HUES48 (cell line): ENCODE measurements around the gene GTPBP1.
A peak's percentile ranks its signal among the peaks of the same experiment; 100 is the strongest.

Source experiments
- H3K27ac ChIP-seq: one replicate; pipeline ENCODE4 v1.7.0; 2013; ENCODE audit warnings: low read depth, low read length, inconsistent platforms
- H3K27me3 ChIP-seq: 2 replicates; pipeline ENCODE4 v1.6.1; 2013; ENCODE audit warnings: mild to moderate bottlenecking, low read length; ENCODE audit not compliant: control insufficient read depth, insufficient read depth
- H3K36me3 ChIP-seq: 2 replicates; pipeline ENCODE4 v1.6.1; 2013; ENCODE audit warnings: low read length; ENCODE audit not compliant: control insufficient read depth, insufficient read depth
- H3K4me1 ChIP-seq: 2 replicates; pipeline ENCODE4 v1.6.1; 2013; ENCODE audit warnings: mild to moderate bottlenecking, low read length; ENCODE audit not compliant: control insufficient read depth, insufficient read depth
- H3K4me3 ChIP-seq: 2 replicates; pipeline ENCODE4 v1.5.1; 2013; ENCODE audit warnings: mild to moderate bottlenecking, low read depth, low read length
- H3K9ac ChIP-seq: 2 replicates; pipeline ENCODE4 v1.6.1; 2013; ENCODE audit warnings: mild to moderate bottlenecking, low read depth, low read length, moderate library complexity
- H3K9me3 ChIP-seq: 2 replicates; pipeline ENCODE4 v1.6.1; 2013; ENCODE audit warnings: low read length; ENCODE audit not compliant: control insufficient read depth, insufficient read depth

Gene GTPBP1

GRCh38 chr22:38766076-38766777, 60.5 kb downstream of the GTPBP1 start:
- Histone ChIP-seq H3K4me3 (no peak overlapping the region), H3K4me1 (no peaks in the 10 kb centered on the region), H3K27me3 (no peaks in the 10 kb centered on the region), H3K9me3 (no peaks in the 10 kb centered on the region), H3K9ac (no peak overlapping the region), H3K27ac (peak overlapping the region; percentile 64), H3K36me3 (no peaks in the 10 kb centered on the region)

- H3K9me3 ChIP-seq: no peaks in the 10 kb centered on the region
- no peak overlapping the region for H3K4me3 ChIP-seq
- no peaks in the 10 kb centered on the region for H3K27me3 ChIP-seq
- no peak overlapping the region for H3K9ac ChIP-seq
- H3K36me3 ChIP-seq: no peaks in the 10 kb centered on the region
- H3K4me1 ChIP-seq: no peaks in the 10 kb centered on the region
- no peak overlapping the region for H3K27ac ChIP-seq
These were observed 61.6 kb downstream of the GTPBP1 start for GRCh38 chr22:38767313-38767712.

- no peaks in the 10 kb centered on the region for H3K27me3 ChIP-seq
- no peaks in the 10 kb centered on the region for H3K36me3 ChIP-seq
- no peak overlapping the region for H3K4me3 ChIP-seq
- H3K4me1 ChIP-seq: no peaks in the 10 kb centered on the region
- H3K9me3 ChIP-seq: no peaks in the 10 kb centered on the region
- no peak overlapping the region for H3K9ac ChIP-seq
- H3K27ac ChIP-seq: no peak overlapping the region
These were observed 62.3 kb downstream of the GTPBP1 start for GRCh38 chr22:38768036-38768435.

DNA sequence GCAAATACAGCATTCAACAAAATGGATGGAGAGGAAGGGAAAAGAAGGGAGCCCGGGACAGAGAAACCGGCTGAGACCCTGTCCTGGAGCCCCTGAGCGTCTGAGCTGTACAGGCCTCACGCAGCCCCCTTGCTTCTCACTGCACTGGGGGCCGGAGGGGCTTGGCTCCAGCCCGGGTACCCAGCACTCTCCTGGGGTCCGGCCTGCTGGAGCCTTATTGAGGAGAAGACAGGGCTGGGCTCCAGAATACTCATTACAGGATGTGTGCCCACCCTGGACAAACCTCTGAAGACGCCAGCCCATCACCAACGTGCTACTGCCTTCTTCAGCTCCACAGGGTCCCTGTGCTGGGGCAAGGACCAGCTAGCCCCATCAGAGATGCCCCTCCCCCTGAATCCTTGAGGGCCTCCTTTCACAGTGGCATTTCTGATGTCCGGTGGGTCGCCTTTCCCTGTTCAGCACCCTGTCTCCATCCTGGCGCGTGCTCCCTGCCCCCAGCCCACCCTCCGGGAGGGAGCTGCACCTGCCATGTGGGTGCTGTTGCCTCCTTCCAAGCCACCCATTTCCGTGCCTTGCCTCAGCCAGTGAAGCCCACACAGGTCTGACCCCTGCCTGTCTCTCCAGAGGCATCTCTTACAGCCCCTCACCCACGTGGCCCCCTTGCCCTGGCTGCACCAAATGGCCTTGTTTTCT, 64.7 kb downstream of the GTPBP1 start:
- Histone ChIP-seq H3K4me3 (no peak overlapping the region), H3K9ac (no peak overlapping the region), H3K9me3 (no peaks in the 10 kb centered on the region), H3K4me1 (no peaks in the 10 kb centered on the region), H3K36me3 (no peaks in the 10 kb centered on the region), H3K27ac (no peak overlapping the region), H3K27me3 (no peaks in the 10 kb centered on the region)

- no peak overlapping the region for H3K9ac ChIP-seq
These were observed 66.8 kb downstream of the GTPBP1 start for GRCh38 chr22:38772623-38772873.

DNA sequence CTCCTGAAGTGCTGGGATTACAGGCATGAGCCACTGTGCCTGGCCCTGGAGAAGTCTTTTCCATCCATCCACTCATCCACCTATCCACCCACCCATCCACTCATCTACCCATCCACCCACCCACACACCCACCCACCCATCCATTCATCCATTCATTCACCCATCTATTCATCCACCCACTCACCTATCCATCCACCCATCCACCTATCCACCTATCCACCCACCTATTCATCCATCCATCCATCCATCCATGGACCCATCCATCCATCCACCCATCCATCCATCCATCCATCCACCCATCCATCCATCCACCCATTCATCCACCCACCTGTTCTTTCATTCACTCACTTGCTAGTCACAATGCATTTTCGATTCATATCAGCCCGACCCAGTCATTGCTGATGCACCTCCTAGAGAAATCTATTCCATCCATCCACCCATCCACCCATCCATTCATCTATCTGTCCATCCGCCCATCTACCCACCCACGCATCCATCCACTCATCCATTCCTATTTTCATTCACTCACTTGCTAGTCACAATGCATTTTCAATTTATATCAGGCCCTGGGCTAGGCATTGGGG, 67.7 kb downstream of the GTPBP1 start:
- Histone ChIP-seq H3K9ac (no peak overlapping the region), H3K27ac (no peak overlapping the region), H3K9me3 (no peaks in the 10 kb centered on the region), H3K36me3 (no peaks in the 10 kb centered on the region), H3K27me3 (no peaks in the 10 kb centered on the region), H3K4me3 (no peak overlapping the region), H3K4me1 (no peaks in the 10 kb centered on the region)

More at GRCh38 chr22:38772623-38772873, 66.8 kb downstream of the GTPBP1 start:
- H3K27me3 ChIP-seq: no peaks in the 10 kb centered on the region
- H3K27ac ChIP-seq: no peak overlapping the region
- no peaks in the 10 kb centered on the region for H3K4me1 ChIP-seq
- no peaks in the 10 kb centered on the region for H3K36me3 ChIP-seq
- no peaks in the 10 kb centered on the region for H3K9me3 ChIP-seq
- no peak overlapping the region for H3K4me3 ChIP-seq

DNA sequence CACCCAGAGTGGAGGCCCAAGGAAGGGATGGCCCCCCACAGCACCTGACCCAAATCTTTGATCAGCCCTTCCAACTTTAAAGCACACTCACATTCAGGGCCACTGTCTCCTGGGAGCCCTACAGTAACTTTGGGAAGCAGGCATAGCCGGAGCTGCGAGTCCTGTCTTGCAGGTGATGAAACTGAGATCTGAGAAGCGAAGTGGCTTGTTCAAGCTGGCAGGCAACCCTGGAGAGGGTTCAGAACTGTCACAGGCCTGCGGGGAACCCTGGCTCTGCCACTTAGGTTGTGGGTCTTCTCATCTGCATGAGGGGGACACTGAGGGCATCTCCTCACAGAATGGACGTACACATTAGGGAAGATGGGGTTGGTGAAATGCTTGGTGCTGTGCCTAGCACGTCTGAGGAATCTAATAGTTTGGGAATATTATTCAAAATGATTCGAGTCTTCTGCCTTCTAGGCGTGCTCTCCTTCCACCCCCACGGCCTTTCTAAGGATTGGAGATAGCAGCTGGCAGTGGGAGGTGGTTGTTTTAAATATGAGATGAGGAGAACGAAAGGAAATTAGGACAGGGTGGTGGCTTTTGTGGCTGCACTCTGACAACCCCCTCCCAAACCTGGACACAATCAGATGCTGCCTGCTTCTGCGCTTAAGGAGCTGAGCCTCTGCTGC, 68.9 kb downstream of the GTPBP1 start:
- Histone ChIP-seq H3K9ac (no peak overlapping the region), H3K4me3 (no peak overlapping the region), H3K36me3 (no peaks in the 10 kb centered on the region), H3K27ac (no peak overlapping the region), H3K4me1 (no peaks in the 10 kb centered on the region), H3K27me3 (no peaks in the 10 kb centered on the region), H3K9me3 (no peaks in the 10 kb centered on the region)

- H3K4me3 ChIP-seq: no peak overlapping the region
- no peaks in the 10 kb centered on the region for H3K27me3 ChIP-seq
- no peak overlapping the region for H3K9ac ChIP-seq
- H3K27ac ChIP-seq: no peak overlapping the region
- no peaks in the 10 kb centered on the region for H3K36me3 ChIP-seq
- no peaks in the 10 kb centered on the region for H3K9me3 ChIP-seq
- no peaks in the 10 kb centered on the region for H3K4me1 ChIP-seq
These were observed 69.9 kb downstream of the GTPBP1 start for GRCh38 chr22:38775656-38776055.

GRCh38 chr22:38776086-38776485, 70.3 kb downstream of the GTPBP1 start:
- no peaks in the 10 kb centered on the region for H3K9me3 ChIP-seq
- H3K36me3 ChIP-seq: no peaks in the 10 kb centered on the region
- H3K9ac ChIP-seq: no peak overlapping the region
- H3K27ac ChIP-seq: no peak overlapping the region
- no peaks in the 10 kb centered on the region for H3K27me3 ChIP-seq
- H3K4me3 ChIP-seq: no peak overlapping the region
- no peaks in the 10 kb centered on the region for H3K4me1 ChIP-seq

DNA sequence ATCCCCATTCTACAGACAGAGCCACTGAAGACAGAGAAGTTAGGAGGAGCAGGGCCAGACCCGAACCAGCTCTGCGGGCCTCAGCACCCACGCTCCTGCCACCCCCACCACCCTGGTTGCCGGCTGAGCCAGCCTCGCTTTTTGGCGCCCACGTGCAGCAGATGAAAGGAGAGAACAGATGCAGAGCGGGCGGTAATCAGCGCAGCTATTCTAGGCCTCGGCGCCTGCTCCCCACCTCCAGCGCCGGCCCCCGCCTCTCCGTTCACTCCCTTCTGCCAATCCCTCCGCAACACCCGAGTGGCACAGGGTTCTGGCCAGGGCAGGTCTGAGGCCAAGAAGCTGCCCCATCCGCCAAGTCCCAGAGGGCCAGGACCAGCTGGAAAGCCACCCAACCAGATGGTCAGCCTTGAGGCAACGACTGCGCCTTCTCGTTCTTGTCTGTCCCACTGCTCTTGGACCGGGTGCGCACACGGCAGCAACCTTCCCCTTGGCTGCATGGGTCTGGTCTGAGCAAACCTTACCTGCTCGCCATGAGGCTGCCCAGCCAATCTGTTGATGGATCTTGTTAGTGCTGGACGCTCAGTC, 71.4 kb downstream of the GTPBP1 start:
- H3K9ac ChIP-seq: no peak overlapping the region
- no peaks in the 10 kb centered on the region for H3K9me3 ChIP-seq
- H3K4me3 ChIP-seq: no peak overlapping the region
- H3K4me1 ChIP-seq: no peaks in the 10 kb centered on the region
- H3K27me3 ChIP-seq: no peaks in the 10 kb centered on the region
- H3K36me3 ChIP-seq: no peaks in the 10 kb centered on the region
- H3K27ac ChIP-seq: no peak overlapping the region

DNA sequence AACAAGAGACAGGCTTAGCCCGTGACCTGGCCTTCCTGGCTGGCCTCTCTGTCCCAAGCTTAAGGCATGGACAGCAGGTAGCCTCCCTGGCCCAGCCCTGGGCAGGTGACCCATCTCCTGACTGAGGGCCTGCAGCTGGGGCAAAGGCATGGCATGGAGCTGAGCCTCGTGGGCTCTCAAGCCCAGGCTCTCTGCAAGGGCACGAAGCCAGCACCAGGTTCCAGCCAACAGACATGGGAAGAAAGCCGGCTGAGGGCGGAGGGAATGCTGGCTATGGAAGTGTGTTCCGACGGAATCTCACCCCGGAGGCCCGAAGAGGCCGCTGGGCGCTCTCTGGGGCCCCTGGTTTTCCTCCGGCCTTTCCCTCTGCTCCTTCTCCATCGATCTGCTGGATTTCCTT, 75.3 kb downstream of the GTPBP1 start:
- Histone ChIP-seq H3K4me3 (no peak overlapping the region), H3K27ac (no peak overlapping the region), H3K4me1 (no peaks in the 10 kb centered on the region), H3K27me3 (no peaks in the 10 kb centered on the region), H3K36me3 (no peaks in the 10 kb centered on the region), H3K9ac (no peak overlapping the region), H3K9me3 (no peaks in the 10 kb centered on the region)
